Gastroesophageal sphincter (tissue), 4 donors: ENCODE results near the gene DNM3. TPM values are rescaled to one million over a fixed set of nuclear protein-coding genes. Genes with fewer than 3 reads are reported as not detected.

ENCODE experiments used
- ATAC-seq: fragments of 150-250 bp; one replicate; pipeline ENCODE4 v1.9.1; 2016; ENCODE audit warnings: mild to moderate bottlenecking, moderate library complexity
- H3K27ac ChIP-seq, 4 donors: fragments of 200-600 bp; sonication (generic) in 3 of 4; 1 replicate in 3 of 4; 2 replicates in 1 of 4; pipeline ENCODE4 v1.5.1; 2016 to 2019
- H3K27me3 ChIP-seq: fragments of 200-600 bp; sonication (generic); one replicate; pipeline ENCODE4 v1.5.1; 2019
- H3K36me3 ChIP-seq, 2 donors: fragments of 200-600 bp; sonication (generic); one replicate each; pipeline ENCODE4 v1.5.1; 2019; ENCODE audit warnings: control low read depth in 1 of 2
- H3K4me1 ChIP-seq, 3 donors: fragments of 200-600 bp; sonication (generic); 1 replicate in 2 of 3; 2 replicates in 1 of 3; pipeline ENCODE4 v1.5.1; 2016 to 2019; ENCODE audit warnings: control low read depth in 2 of 3
- H3K4me3 ChIP-seq, 2 donors: fragments of 200-600 bp; sonication (generic); one replicate each; pipeline ENCODE4 v1.5.1; 2019; ENCODE audit warnings: mild to moderate bottlenecking in 1 of 2, moderate library complexity in 1 of 2
- H3K9me3 ChIP-seq, 3 donors: fragments of 200-600 bp; sonication (generic); one replicate each; pipeline ENCODE4 v1.5.1; 2017 to 2019; ENCODE audit warnings: control low read depth in 2 of 3
- EP300 ChIP-seq: sonication (generic); formaldehyde crosslinking; IDR thresholded peaks from one replicate; pipeline ENCODE4 v1.6.1; 2017; ENCODE audit warnings: antibody characterized with exemption, mild to moderate bottlenecking
- POLR2A ChIP-seq, 2 donors: fragments of 450-650 bp; IDR thresholded peaks; one replicate each; pipeline ENCODE4 v1.6.1; 2017; ENCODE audit warnings: antibody characterized with exemption in 2 of 2, mild to moderate bottlenecking in 2 of 2, moderate library complexity in 1 of 2
- POLR2AphosphoS5 ChIP-seq: sonication (generic); formaldehyde crosslinking; IDR thresholded peaks from one replicate; pipeline ENCODE4 v1.6.1; 2017; ENCODE audit warnings: antibody characterized with exemption
- WGBS, 2 donors: methylation state at CpG; one replicate each; pipeline ENCODE4 v1.1.5; 2018; ENCODE audit warnings: low coverage in 1 of 2; 5-methylcytosine and 5-hydroxymethylcytosine counted together
- total RNA-seq, 4 donors: library from RNA; depleted of rRNA; stranded (reverse); fragments of >200 nt; gene quantifications; one replicate each; pipeline ENCODE4 v1.1.0, GENCODE V29; 2016
- TF ChIP-seq, protein P1 (sequence below), 4 experiments: fragments of 200-600 bp in 2 of 4; fragments of 450-650 bp in 2 of 4; sonication (generic) in 1 of 4; IDR thresholded peaks; one replicate each; pipeline ENCODE4 v1.5.1; 2017 to 2019; ENCODE audit warnings: antibody characterized with exemption in 4 of 4, mild to moderate bottlenecking in 2 of 4, moderate library complexity in 2 of 4

Gene DNM3
- total RNA-seq, 4 donors from 2014 or later = 1.9 to 5.0 (median 3.9) TPM

DNA sequence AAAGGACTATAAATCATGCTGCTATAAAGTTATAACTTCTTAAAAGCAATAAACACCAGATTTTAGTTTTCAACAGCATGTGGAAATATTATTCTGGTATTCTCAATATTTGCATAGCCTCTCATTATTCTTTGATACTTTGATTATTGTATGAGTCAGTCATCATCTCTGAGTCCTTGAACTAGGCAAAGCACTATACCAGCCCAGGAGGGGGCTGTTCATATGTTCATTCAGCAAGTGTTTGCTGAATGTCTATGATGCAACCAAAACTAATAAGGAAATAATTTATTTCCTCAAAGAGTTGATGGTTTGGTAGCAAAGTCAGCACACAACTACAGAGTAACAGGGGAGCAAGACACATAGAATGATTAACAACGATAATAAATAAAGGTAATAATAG, 403.6 kb downstream of the DNM3 start:
- no peaks in the 10 kb centered on the region for H3K36me3 ChIP-seq
- no peaks in the 10 kb centered on the region for H3K9me3 ChIP-seq
- no peak for ATAC-seq
- H3K27ac ChIP-seq = no peak overlapping the region
- no peak for TF ChIP-seq POLR2AphosphoS5
- 85 to 100% methylated on average over 1 of the region's 1 CpG for WGBS, 2 donors
- H3K4me1 ChIP-seq = peaks cover 0 to 11% (median 3%) of the 10 kb centered on the region in 3 donors
- no peak overlapping the region for H3K4me3 ChIP-seq
- H3K27me3 ChIP-seq = no peaks in the 10 kb centered on the region

DNA sequence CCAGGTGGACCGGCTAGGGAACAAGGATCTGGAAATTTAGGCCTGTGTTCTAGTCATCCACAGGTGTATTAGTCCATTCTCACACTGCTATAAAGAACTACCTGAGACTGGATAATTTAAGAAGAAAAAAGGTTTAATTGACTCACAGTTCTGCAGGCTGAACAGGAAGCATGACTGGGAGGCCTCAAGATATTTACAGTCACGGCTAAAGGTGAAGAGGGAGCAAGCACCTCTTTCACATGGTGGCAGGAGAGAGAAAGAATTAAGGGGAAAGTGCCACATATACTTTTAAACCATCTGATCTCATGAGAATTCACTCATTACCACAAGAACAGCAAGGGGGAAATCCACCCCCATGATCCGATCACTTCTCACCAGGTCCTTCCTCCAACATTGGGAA, 404.5 kb downstream of the DNM3 start:
- Histone ChIP-seq H3K36me3 (no peaks in the 10 kb centered on the region), H3K27me3 (no peaks in the 10 kb centered on the region), H3K9me3 (no peaks in the 10 kb centered on the region), H3K4me3 (no peak overlapping the region), H3K27ac (no peak overlapping the region), H3K4me1 (peaks cover 0 to 1% (median 0%) of the 10 kb centered on the region in 3 donors)
- ATAC-seq = no peak
- TF ChIP-seq EP300 (no peak), POLR2A (IDR thresholded peaks at IDR 0.05) (no peak), POLR2AphosphoS5 (no peak)
- TF ChIP-seq, protein P1, sequence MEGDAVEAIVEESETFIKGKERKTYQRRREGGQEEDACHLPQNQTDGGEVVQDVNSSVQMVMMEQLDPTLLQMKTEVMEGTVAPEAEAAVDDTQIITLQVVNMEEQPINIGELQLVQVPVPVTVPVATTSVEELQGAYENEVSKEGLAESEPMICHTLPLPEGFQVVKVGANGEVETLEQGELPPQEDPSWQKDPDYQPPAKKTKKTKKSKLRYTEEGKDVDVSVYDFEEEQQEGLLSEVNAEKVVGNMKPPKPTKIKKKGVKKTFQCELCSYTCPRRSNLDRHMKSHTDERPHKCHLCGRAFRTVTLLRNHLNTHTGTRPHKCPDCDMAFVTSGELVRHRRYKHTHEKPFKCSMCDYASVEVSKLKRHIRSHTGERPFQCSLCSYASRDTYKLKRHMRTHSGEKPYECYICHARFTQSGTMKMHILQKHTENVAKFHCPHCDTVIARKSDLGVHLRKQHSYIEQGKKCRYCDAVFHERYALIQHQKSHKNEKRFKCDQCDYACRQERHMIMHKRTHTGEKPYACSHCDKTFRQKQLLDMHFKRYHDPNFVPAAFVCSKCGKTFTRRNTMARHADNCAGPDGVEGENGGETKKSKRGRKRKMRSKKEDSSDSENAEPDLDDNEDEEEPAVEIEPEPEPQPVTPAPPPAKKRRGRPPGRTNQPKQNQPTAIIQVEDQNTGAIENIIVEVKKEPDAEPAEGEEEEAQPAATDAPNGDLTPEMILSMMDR (IDR thresholded peaks at IDR 0.05) = no peak
- 92 to 100% methylated on average over 2 of the region's 3 CpGs for WGBS, 2 donors

DNA sequence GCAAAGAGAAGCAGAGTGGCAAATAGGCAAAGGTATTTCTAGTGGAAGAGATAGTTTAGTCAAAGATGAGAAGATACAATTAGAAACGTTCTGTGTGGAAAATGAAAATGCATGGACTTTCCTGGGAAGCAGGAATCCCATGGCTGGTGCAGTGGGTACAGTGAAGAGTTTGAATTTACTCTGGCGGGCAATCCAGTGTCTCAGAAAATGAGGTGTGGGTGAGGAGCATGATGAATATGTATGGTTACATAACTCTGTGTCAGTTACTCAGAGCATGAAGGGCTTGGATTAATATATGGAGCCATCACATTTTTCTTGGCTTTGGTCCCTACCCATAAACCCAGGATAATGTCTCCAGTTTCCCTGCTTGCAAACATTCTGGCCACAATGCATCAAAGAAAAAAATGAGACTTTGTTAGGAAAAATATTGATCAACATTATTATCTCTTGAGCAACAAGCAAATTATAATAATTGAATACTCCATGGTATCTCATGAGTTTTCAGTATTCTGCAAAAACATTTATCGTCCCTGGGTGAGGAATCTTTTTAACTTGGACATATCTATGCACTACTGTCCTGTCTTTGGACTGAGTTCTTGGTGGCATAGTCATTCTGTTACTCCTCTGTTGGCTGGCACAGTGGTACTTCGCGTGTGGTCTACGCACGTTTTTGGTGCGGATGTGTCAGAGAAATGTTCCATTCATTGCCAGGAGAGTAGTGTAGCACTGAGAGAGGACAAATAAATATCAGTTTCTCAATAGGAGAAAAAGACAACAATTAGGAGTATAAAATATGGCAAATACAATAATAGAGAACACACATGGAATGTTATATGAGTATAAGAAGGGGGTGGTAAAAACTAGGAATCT, 405.5 kb downstream of the DNM3 start:
- TF ChIP-seq POLR2A (IDR thresholded peaks at IDR 0.05) (no peak), POLR2AphosphoS5 (no peak), EP300 (no peak)
- TF ChIP-seq, protein P1 (IDR thresholded peaks at IDR 0.05) = no peak
- H3K4me3 ChIP-seq = no peak overlapping the region

DNA sequence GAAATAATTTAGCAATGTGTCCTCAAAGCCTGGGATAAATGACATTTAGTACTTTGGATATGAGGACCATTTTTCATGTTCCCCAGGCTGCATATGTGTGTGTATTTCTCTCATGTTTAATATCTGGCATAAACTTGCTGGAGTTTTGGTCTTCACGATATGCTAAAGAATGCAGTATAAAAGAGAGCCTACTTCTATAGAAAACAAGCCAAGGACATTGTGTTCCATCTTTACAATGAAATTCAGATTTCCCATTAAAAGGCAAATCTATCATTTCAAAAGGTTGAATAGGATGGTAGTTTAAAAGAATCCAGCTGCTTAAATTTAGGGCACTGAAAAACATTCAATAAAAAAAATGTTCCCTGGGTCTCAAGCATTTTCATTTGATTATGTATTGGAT, 410.2 kb downstream of the DNM3 start:
- peak overlapping the region in 1 of 4 donors; percentile 28 for H3K27ac ChIP-seq
- WGBS, 2 donors = 25 to 31% methylated on average over 1 of the region's 1 CpG

More for the DNA sequence above, 405.5 kb downstream of the DNM3 start:
- ATAC-seq = no peak
- no peaks in the 10 kb centered on the region for H3K9me3 ChIP-seq
- no peak overlapping the region for H3K27ac ChIP-seq
- WGBS, 2 donors = 76 to 85% methylated on average over 7 to 8 of the region's 8 CpGs
- H3K4me1 ChIP-seq = no peaks in the 10 kb centered on the region
- H3K36me3 ChIP-seq = no peaks in the 10 kb centered on the region
- no peaks in the 10 kb centered on the region for H3K27me3 ChIP-seq

DNA sequence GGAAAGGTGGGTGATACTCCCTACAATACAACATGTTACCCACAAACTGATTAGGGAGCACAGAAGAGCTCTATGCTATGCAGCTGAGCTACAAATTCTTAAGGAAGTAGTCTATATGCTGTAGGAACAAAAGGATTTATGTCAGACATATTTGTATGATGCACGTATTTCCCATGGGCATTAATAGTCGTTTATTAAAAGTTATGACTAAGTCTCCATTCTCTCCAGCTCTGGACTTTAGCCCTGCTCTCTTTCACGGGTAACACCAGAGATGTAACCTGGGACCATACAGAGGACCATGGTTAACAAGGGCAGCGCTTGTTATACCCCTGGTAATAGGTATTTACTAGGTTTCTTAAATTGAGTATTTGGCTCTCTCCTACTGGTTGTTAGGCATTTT, 411.0 kb downstream of the DNM3 start:
- H3K36me3 ChIP-seq = no peaks in the 10 kb centered on the region
- TF ChIP-seq POLR2AphosphoS5 (no peak), POLR2A (IDR thresholded peaks at IDR 0.05) (no peak), EP300 (no peak)
- TF ChIP-seq, protein P1 (IDR thresholded peaks at IDR 0.05) = no peak
- H3K27me3 ChIP-seq = no peaks in the 10 kb centered on the region
- no peak for ATAC-seq
- no peak overlapping the region for H3K4me3 ChIP-seq
- H3K27ac ChIP-seq = no peak overlapping the region
- WGBS, 2 donors = 45 to 60% methylated on average over 1 to 4 of the region's 4 CpGs
- H3K4me1 ChIP-seq = peaks cover 0 to 5% (median 0%) of the 10 kb centered on the region in 3 donors
- H3K9me3 ChIP-seq = no peaks in the 10 kb centered on the region

More for the DNA sequence above, 410.2 kb downstream of the DNM3 start:
- Histone ChIP-seq H3K36me3 (no peaks in the 10 kb centered on the region), H3K9me3 (no peaks in the 10 kb centered on the region), H3K4me1 (peaks cover 0 to 5% (median 0%) of the 10 kb centered on the region in 3 donors), H3K4me3 (no peak overlapping the region), H3K27me3 (no peaks in the 10 kb centered on the region)
- TF ChIP-seq, protein P1 (IDR thresholded peaks at IDR 0.05) = no peak
- TF ChIP-seq POLR2AphosphoS5 (no peak), EP300 (no peak), POLR2A (IDR thresholded peaks at IDR 0.05) (no peak)
- no peak for ATAC-seq
